Peyer's patch (tissue), 4 donors: ENCODE results near the gene ANKS4B. TPM values are rescaled to one million over a fixed set of nuclear protein-coding genes. Genes with fewer than 3 reads are reported as not detected.
"Not testable (repeated sequence)": the region's sequence is repeated elsewhere in the genome, so short reads cannot be mapped to it uniquely, and the experiment has no call there.

Experiments
- DNase-seq, 3 donors: peaks; one replicate each; pipeline ENCODE4 v3.0.0-alpha.2; 2017 to 2019
- H3K27ac ChIP-seq, 4 donors: fragments of 200-600 bp; sonication (generic); one replicate each; pipeline ENCODE4 v1.5.1; 2016 to 2019
- H3K27me3 ChIP-seq, 2 donors: fragments of 200-600 bp; sonication (generic); one replicate each; pipeline ENCODE4 v1.5.1; 2019
- H3K36me3 ChIP-seq, 3 donors: fragments of 200-600 bp; sonication (generic); one replicate each; pipeline ENCODE4 v1.5.1; 2016 to 2019
- H3K4me1 ChIP-seq, 4 donors: fragments of 200-600 bp; sonication (generic); one replicate each; pipeline ENCODE4 v1.5.1; 2016 to 2019
- H3K4me3 ChIP-seq, 4 donors: fragments of 200-600 bp; sonication (generic); 1 replicate in 3 of 4; 2 replicates in 1 of 4; pipeline ENCODE4 v1.5.1; 2016 to 2019; ENCODE audit warnings: mild to moderate bottlenecking in 1 of 4
- H3K9me3 ChIP-seq, 4 donors: fragments of 200-600 bp; sonication (generic); one replicate each; pipeline ENCODE4 v1.5.1; 2016 to 2019; ENCODE audit warnings: mild to moderate bottlenecking in 1 of 4
- CTCF ChIP-seq, 6 experiments: fragments of 450-650 bp in 4 of 6; fragments of 200-600 bp in 2 of 6; sonication (generic) in 1 of 6; IDR thresholded peaks; one replicate each; pipeline ENCODE4 v1.5.1; 2017 to 2019; ENCODE audit warnings: antibody characterized with exemption in 6 of 6, mild to moderate bottlenecking in 3 of 6, moderate library complexity in 1 of 6
- POLR2A ChIP-seq, 2 donors: fragments of 450-650 bp; IDR thresholded peaks; one replicate each; pipeline ENCODE4 v1.5.1; 2017; ENCODE audit warnings: antibody characterized with exemption in 2 of 2, mild to moderate bottlenecking in 2 of 2, moderate library complexity in 2 of 2
- total RNA-seq, 4 donors: library from RNA; depleted of rRNA; stranded (reverse); fragments of >200 nt; gene quantifications; one replicate each; pipeline ENCODE4 v1.1.0, GENCODE V29; 2016

The ANKS4B gene
- total RNA-seq, 4 donors from 2014 or later = 24.8 to 104 (median 90.3) TPM

- DNase-seq = peak in 1 of 3 donors; percentile 53
- H3K27ac ChIP-seq = no peak overlapping the region
- peaks cover 0 to 5% (median 0%) of the 10 kb centered on the region in 4 donors for H3K4me1 ChIP-seq
- H3K27me3 ChIP-seq = no peaks in the 10 kb centered on the region
- H3K9me3 ChIP-seq = no peaks in the 10 kb centered on the region
- H3K4me3 ChIP-seq = no peak overlapping the region
- no peaks in the 10 kb centered on the region for H3K36me3 ChIP-seq
- no peak for TF ChIP-seq POLR2A (IDR thresholded peaks at IDR 0.05)
- TF ChIP-seq CTCF (IDR thresholded peaks at IDR 0.05) = peak in 1 of 6 experiments; percentile 9
Observed at GRCh38 chr16:21189311-21189710, 44.2 kb upstream of the ANKS4B start.

- H3K27ac ChIP-seq = no peak overlapping the region
- TF ChIP-seq POLR2A (IDR thresholded peaks at IDR 0.05) = no peak
- TF ChIP-seq CTCF (IDR thresholded peaks at IDR 0.05) = no peak
- no peaks in the 10 kb centered on the region for H3K27me3 ChIP-seq
- no peak overlapping the region for H3K4me3 ChIP-seq
- DNase-seq = no peak
- H3K9me3 ChIP-seq = no peaks in the 10 kb centered on the region
- H3K36me3 ChIP-seq = no peaks in the 10 kb centered on the region
- peaks cover 0 to 5% (median 0%) of the 10 kb centered on the region in 4 donors for H3K4me1 ChIP-seq
Observed at GRCh38 chr16:21190013-21190412, 43.5 kb upstream of the ANKS4B start.

- no peak overlapping the region for H3K27ac ChIP-seq
- H3K27me3 ChIP-seq = no peaks in the 10 kb centered on the region
- H3K4me3 ChIP-seq = no peak overlapping the region
- no peaks in the 10 kb centered on the region for H3K36me3 ChIP-seq
- peaks cover 0 to 5% (median 0%) of the 10 kb centered on the region in 4 donors for H3K4me1 ChIP-seq
- H3K9me3 ChIP-seq = no peaks in the 10 kb centered on the region
- no peak for DNase-seq
- TF ChIP-seq CTCF (IDR thresholded peaks at IDR 0.05) (no peak), POLR2A (IDR thresholded peaks at IDR 0.05) (no peak)
Observed at GRCh38 chr16:21190599-21190998, 42.9 kb upstream of the ANKS4B start.

- Histone ChIP-seq H3K36me3 (no peaks in the 10 kb centered on the region), H3K4me1 (peaks cover 0 to 5% (median 0%) of the 10 kb centered on the region in 4 donors), H3K27ac (no peak overlapping the region), H3K4me3 (no peak overlapping the region), H3K27me3 (no peaks in the 10 kb centered on the region), H3K9me3 (no peaks in the 10 kb centered on the region)
- no peak for DNase-seq
- TF ChIP-seq POLR2A (IDR thresholded peaks at IDR 0.05) (no peak), CTCF (IDR thresholded peaks at IDR 0.05) (no peak)
Observed at GRCh38 chr16:21192991-21193390, 40.5 kb upstream of the ANKS4B start.

- TF ChIP-seq POLR2A (IDR thresholded peaks at IDR 0.05) (no peak), CTCF (IDR thresholded peaks at IDR 0.05) (no peak)
- H3K4me1 ChIP-seq = peaks cover 0 to 12% (median 0%) of the 10 kb centered on the region in 4 donors
- no peaks in the 10 kb centered on the region for H3K36me3 ChIP-seq
- DNase-seq = no peak
- no peaks in the 10 kb centered on the region for H3K9me3 ChIP-seq
- no peak overlapping the region for H3K27ac ChIP-seq
- no peaks in the 10 kb centered on the region for H3K27me3 ChIP-seq
- H3K4me3 ChIP-seq = no peak overlapping the region
Observed at GRCh38 chr16:21194771-21195301, 38.7 kb upstream of the ANKS4B start.

- not testable (repeated sequence) for H3K27me3 ChIP-seq, H3K4me3 ChIP-seq, H3K9me3 ChIP-seq, H3K27ac ChIP-seq, H3K36me3 ChIP-seq, DNase-seq
- peaks cover 0 to 15% (median 1%) of the 10 kb centered on the region in 4 donors for H3K4me1 ChIP-seq
Observed at GRCh38 chr16:21195330-21195729, 38.2 kb upstream of the ANKS4B start.
